ENCODE measurements around the gene KAT6B.

Gene KAT6B

DNA sequence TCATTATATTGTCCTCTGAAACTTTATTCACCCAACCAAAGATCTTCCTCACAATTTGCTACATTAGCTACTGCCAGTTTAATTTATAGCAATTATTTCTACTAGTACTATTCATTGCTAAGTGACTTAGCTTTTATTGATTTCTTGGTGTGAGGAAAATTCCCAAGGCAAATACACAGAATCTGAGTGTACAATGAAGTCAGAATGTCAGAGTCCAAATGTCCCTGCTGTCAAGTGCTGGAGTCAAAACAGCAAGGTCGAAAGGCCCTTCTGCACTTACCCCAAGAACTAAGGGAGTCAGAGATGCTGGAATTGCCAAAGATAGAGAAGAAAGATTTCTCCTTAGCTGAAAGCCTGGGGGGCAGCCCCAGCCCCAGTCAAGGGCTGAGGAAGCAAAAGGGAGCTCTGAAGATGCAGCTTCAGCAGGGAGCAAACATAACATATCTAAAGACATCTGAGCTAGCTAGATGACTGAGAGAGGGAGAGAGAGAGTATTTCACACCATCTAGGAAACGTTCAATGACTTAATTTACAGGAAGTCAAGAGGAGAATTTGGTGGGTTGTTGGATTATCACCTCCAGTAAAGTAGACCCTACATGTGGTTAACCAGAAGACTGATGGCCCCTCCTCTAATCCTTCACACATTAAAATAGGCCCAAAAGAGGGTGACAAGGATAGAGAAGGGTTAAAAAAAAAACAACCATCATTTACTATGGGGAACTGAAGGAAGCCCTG lies 248.5 kb downstream of the KAT6B start:
- no peak for ATAC-seq

DNA sequence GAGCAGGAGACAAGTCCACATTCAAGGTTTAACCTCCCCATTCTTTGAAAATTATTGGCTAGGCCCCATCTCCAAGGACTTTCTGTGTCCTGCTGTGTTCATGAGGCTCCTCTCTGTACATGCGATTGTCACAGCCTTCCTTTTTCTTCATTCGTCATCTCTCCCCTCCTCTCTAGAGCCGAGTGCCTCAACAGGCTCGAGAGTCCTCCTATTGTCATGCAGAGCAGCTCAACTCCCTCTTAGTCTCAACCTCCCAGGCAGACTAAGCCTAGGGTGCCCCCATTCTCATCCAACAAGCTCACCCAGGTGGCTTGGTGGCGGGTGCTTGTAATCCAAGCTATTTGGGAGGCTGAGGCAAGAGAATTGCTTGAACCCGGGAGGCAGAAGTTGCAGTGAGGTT lies 249.9 kb downstream of the KAT6B start:
- ATAC-seq: no peak

DNA sequence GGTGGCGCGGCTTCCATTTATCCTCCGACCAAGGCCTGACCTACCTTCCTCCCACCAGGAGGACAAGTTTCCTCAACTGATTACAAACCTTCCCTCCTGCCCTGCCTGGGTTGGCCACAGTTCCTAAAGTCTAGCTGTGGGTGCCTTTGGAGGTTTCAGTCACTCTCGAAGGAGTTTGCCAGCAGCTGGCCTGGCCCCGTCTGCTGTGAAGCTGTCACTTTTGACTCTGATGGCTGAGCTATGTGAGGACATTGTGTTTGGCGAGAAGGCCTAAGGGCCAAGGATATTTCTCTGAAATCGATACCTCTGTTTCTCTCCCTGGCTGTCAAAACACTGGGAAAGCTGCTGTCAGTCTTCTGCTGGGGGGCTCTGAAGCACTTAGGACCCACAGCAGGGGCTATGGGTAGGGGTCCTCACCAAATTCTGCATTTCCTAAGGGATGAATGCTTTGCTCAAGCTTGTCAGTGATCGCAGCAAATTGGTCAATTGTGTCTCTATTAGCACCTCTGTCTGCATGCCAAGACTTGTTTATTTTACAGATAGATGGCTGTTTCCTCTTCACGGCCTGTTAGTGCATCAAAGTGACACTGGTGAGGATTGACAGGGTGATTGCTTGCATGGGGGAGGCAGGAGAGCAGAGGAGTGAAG lies 253.2 kb downstream of the KAT6B start:
- ATAC-seq: no peak

DNA sequence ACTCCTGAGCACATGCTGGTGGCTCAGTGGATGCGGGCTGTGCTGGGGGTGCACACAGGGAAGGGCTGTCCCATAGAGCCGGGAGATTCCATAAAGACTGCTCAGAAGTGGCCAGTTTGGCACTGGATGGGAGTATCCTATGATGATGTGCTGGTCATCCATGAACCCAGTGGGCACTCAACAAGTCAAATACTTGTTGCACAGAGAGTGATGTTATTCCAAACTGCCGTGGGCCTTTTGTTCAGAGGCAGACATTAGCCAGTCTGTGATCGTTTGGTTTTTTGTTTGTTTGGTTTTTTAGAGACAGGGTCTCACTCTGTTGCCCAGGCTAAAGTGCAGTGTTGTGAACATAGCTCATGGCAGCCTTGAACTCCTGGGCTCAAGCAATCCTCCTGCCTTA lies 254.2 kb downstream of the KAT6B start:
- no peak for ATAC-seq

DNA sequence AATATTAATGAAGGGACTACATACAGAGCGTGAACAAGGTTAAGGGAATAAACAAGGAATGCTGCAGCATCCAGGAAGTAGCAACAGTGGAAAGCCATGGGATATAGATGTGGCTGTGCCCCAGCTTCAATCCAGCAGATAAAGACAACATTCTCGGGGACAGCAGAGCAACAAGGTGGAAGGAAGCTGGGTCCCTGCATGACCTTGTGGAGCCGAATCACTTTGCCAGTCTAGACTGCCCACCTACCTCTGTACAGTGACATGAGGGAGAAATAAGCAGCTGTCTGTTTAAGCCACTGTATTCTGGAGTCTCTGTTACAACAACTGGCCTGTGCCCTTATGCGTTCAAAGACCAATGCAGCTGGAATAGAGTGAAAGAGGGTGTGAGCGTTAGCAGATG lies 255.0 kb downstream of the KAT6B start:
- ATAC-seq: no peak
